Measurements from ENCODE around the gene PKIG.

The PKIG gene

DNA sequence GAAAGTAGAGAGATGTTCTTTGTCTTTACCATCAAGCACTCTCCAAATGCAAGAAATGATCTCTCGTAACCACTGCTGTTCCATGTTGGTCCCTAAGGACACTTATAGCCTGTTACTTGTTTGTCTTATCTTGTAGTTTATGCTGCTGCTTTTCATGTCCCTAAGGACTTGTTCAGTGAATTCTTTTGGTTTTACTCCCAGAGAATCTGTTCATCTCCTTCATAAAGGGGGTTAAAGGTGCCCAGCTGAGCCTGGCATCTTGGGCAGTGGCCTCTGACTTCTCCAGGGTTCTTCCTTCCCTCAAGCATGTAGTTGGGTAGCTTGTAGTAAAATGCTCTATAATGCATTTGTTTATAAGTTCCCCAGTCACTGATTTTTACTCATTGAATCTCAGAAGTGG, 864 bp upstream of the PKIG start:
- TF ChIP-seq, protein P1, sequence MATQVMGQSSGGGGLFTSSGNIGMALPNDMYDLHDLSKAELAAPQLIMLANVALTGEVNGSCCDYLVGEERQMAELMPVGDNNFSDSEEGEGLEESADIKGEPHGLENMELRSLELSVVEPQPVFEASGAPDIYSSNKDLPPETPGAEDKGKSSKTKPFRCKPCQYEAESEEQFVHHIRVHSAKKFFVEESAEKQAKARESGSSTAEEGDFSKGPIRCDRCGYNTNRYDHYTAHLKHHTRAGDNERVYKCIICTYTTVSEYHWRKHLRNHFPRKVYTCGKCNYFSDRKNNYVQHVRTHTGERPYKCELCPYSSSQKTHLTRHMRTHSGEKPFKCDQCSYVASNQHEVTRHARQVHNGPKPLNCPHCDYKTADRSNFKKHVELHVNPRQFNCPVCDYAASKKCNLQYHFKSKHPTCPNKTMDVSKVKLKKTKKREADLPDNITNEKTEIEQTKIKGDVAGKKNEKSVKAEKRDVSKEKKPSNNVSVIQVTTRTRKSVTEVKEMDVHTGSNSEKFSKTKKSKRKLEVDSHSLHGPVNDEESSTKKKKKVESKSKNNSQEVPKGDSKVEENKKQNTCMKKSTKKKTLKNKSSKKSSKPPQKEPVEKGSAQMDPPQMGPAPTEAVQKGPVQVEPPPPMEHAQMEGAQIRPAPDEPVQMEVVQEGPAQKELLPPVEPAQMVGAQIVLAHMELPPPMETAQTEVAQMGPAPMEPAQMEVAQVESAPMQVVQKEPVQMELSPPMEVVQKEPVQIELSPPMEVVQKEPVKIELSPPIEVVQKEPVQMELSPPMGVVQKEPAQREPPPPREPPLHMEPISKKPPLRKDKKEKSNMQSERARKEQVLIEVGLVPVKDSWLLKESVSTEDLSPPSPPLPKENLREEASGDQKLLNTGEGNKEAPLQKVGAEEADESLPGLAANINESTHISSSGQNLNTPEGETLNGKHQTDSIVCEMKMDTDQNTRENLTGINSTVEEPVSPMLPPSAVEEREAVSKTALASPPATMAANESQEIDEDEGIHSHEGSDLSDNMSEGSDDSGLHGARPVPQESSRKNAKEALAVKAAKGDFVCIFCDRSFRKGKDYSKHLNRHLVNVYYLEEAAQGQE (IDR thresholded peaks at IDR 0.05; ENCODE audit: insufficient read depth in 1 of 2, low read depth in 2 of 2, low read length in 2 of 2) = no peak
- TF ChIP-seq SIN3A (IDR thresholded peaks at IDR 0.05; ENCODE audit: borderline replicate concordance, insufficient read depth, low read length) (no peak), FOXP2 (optimal IDR thresholded peaks at IDR 0.05; ENCODE audit: borderline replicate concordance, extremely low read depth, extremely low read length, insufficient read depth) (no peak), TAF1 (IDR thresholded peaks at IDR 0.05; ENCODE audit: borderline replicate concordance, insufficient read depth, low read length) (no peak), POLR2AphosphoS5 (IDR thresholded peaks at IDR 0.05; ENCODE audit: low read depth, low read length) (no peak)

DNA sequence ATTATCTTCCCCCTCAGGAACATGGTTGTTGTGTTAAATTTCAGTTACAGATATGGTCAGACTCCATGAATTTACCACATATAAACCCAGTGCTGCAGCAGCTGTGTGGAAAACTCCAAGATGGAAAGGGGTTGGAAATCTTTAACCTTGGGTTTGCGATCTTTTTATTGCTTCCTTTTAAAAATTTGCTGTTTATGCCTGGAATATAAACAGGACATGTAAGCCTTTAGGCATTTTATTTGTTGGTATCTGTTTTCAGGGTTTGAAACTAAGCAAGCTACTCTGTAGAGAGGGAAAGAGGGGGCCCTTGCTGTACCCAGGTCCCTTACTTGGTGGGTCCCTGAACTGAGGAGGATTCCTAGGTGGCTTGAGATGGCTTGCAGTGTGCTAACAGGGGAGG, 778 bp downstream of the PKIG start:
- TF ChIP-seq POLR2AphosphoS5 (IDR thresholded peaks at IDR 0.05; ENCODE audit: low read depth, low read length) (no peak), FOXP2 (optimal IDR thresholded peaks at IDR 0.05; ENCODE audit: borderline replicate concordance, extremely low read depth, extremely low read length, insufficient read depth) (no peak), SIN3A (IDR thresholded peaks at IDR 0.05; ENCODE audit: borderline replicate concordance, insufficient read depth, low read length) (no peak), TAF1 (IDR thresholded peaks at IDR 0.05; ENCODE audit: borderline replicate concordance, insufficient read depth, low read length) (no peak)
- TF ChIP-seq, protein P1 (IDR thresholded peaks at IDR 0.05; ENCODE audit: insufficient read depth in 1 of 2, low read depth in 2 of 2, low read length in 2 of 2) = no peak

DNA sequence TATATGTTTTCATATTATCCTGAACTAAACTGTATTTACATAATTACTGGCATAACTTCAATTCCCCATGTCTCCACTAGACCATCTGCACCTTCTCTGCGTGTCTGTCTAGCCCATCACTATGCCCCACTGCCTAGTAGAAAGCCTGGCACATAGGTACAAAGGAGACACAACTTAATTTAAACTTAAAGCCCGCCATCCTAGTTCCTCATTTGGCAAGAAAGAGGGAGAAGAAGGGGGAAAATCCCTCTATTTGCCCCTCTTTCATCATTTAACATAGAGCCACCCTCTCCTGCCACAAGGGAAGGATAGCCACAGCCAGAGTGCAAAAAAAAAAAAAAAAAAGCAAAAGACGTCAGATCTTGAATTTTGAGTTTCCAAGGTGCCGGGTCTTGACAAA, 1.8 kb downstream of the PKIG start:
- TF ChIP-seq FOXP2 (optimal IDR thresholded peaks at IDR 0.05; ENCODE audit: borderline replicate concordance, extremely low read depth, extremely low read length, insufficient read depth) (no peak), SIN3A (IDR thresholded peaks at IDR 0.05; ENCODE audit: borderline replicate concordance, insufficient read depth, low read length) (no peak), TAF1 (IDR thresholded peaks at IDR 0.05; ENCODE audit: borderline replicate concordance, insufficient read depth, low read length) (no peak), POLR2AphosphoS5 (IDR thresholded peaks at IDR 0.05; ENCODE audit: low read depth, low read length) (no peak)
- TF ChIP-seq, protein P1 (IDR thresholded peaks at IDR 0.05; ENCODE audit: insufficient read depth in 1 of 2, low read depth in 2 of 2, low read length in 2 of 2) = no peak

DNA sequence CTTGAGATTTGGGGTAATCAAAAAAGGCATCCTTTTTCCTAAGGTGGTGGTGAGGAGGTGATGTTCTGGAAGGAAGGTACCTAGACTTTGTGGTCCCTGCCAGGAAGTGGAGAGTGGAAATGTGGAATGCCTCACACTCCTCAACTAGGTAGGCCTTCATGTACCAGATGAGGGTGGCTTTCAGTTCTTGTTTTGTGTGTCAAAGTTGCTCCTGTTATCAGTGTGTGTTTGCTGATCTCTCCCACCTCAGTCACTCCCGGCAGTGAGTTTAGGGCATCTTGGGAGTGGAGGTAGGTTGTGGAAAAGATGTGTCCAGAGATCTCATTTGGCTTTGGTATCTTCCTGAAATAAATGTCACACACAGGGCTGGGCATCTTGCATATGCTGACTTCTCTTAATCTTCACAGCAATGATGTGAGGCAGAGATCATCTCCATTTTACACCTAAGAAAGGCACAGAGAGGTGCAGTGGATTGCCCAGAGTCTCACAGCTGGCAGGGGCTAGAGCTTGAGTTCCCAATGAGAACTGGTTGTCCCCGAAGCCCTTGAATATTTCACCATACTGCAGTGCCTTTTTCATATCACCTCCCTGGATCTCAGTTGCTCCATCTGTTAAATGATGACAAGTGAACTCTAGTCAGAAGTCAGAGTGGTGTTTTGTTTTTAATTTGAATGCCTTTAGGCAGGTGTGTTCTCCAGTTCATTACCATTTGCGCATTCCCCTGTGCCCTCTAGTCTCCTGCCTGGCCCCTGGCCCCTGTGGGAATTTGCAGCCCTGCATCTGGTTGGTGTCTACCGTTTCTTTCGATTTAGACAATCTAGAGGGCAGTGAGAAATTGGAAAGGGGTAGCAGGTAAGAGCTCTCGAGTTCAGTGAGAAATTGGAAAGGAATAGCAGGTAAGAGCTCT, 2.9 kb downstream of the PKIG start:
- TF ChIP-seq, protein P1 (IDR thresholded peaks at IDR 0.05; ENCODE audit: insufficient read depth in 1 of 2, low read depth in 2 of 2, low read length in 2 of 2) = no peak
- no peak for TF ChIP-seq SIN3A (IDR thresholded peaks at IDR 0.05; ENCODE audit: borderline replicate concordance, insufficient read depth, low read length)
- no peak for TF ChIP-seq FOXP2 (optimal IDR thresholded peaks at IDR 0.05; ENCODE audit: borderline replicate concordance, extremely low read depth, extremely low read length, insufficient read depth)
- TF ChIP-seq POLR2AphosphoS5 (IDR thresholded peaks at IDR 0.05; ENCODE audit: low read depth, low read length) = no peak
- no peak for TF ChIP-seq TAF1 (IDR thresholded peaks at IDR 0.05; ENCODE audit: borderline replicate concordance, insufficient read depth, low read length)
